ENCODE results near the gene PDCD5. TPM values are rescaled to one million over a fixed set of nuclear protein-coding genes. Genes with fewer than 3 reads are reported as not detected.

Gene PDCD5
- polyA plus RNA-seq, 1 of the 3 experiments (the other 2 are of a cell fraction) = 188 TPM

DNA sequence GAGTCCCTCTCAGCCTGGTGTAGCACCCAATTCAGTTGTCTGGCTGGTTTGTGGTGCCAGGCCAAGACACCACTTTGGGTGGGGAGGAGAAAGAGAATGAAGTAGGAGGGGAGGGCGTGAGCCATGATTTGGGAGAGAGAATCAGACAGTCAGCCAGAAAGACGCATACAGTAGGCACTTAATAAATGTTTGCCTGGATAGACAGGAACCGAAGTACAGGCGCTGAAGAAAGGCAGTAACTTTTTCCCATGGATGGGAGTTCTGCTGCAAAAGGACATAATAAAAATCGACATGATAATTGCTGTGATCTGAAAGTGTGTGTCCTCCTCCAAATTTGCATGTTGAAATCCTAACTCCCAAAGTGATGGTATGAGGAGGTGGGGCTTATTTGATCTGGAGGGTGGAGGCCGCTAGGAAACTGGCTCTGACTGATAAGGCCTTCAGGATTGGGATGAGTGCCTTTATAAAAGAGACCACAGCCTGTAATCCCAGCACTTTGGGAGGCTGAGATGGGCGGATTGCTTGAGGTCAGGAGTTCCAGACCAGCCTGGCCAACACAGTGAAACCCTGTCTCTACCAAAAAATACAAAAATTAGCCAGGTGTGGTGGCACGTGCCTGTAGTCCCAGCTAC, 38.4 kb upstream of the PDCD5 start:
- Histone ChIP-seq H3K9ac (no peak overlapping the region), H3F3A (replicated peaks; ENCODE audit: insufficient read depth) (no peaks in the 10 kb centered on the region), H3K36me3 (replicated peaks in 1 of 2; ENCODE audit: control insufficient read depth in 1 of 2, insufficient read depth in 2 of 2, low read length in 1 of 2) (no peaks in the 10 kb centered on the region), H3K4me3 (ENCODE audit: low read depth in 2 of 2, low read length in 1 of 2) (no peak overlapping the region), H3K9me3 (no peaks in the 10 kb centered on the region), H3K27ac (ENCODE audit: low read depth in 2 of 2, low read length in 1 of 2) (no peak overlapping the region), H3K4me2 (no peak overlapping the region), H3K79me2 (ENCODE audit: insufficient read depth) (no peaks in the 10 kb centered on the region), H3K27me3 (ENCODE audit: insufficient read depth) (no peaks in the 10 kb centered on the region; the same call in 1 of the 2 replicates), H4K20me1 (ENCODE audit: insufficient read depth) (no peaks in the 10 kb centered on the region), H3K4me1 (ENCODE audit: control insufficient read depth in 1 of 2, insufficient read depth in 2 of 2, low read depth in 1 of 2, low read length in 1 of 2) (no peaks in the 10 kb centered on the region), H3K9me2 (no peaks in the 10 kb centered on the region), H2AFZ (ENCODE audit: low read depth) (no peak overlapping the region)
- WGBS (ENCODE audit: low lambda C conversion rate) = 39% methylated on average over 8 of the region's 8 CpGs
- TF ChIP-seq RXRA (IDR thresholded peaks at IDR 0.05; ENCODE audit: borderline replicate concordance, low read depth) (no peak), MXI1 (IDR thresholded peaks at IDR 0.05; ENCODE audit: low read depth, low read length) (no peak), FOXM1 (IDR thresholded peaks at IDR 0.05; ENCODE audit: low read depth) (no peak), CHD2 (IDR thresholded peaks at IDR 0.05; ENCODE audit: low read length, partially characterized antibody) (no peak), GABPA (IDR thresholded peaks at IDR 0.05; ENCODE audit: low read depth) (no peak), TCF12 (IDR thresholded peaks at IDR 0.05) (no peak)
- TF ChIP-seq, protein P1, sequence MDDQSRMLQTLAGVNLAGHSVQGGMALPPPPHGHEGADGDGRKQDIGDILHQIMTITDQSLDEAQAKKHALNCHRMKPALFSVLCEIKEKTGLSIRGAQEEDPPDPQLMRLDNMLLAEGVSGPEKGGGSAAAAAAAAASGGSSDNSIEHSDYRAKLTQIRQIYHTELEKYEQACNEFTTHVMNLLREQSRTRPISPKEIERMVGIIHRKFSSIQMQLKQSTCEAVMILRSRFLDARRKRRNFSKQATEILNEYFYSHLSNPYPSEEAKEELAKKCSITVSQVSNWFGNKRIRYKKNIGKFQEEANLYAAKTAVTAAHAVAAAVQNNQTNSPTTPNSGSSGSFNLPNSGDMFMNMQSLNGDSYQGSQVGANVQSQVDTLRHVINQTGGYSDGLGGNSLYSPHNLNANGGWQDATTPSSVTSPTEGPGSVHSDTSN (IDR thresholded peaks at IDR 0.05) = no peak
- TF ChIP-seq, protein P2, sequence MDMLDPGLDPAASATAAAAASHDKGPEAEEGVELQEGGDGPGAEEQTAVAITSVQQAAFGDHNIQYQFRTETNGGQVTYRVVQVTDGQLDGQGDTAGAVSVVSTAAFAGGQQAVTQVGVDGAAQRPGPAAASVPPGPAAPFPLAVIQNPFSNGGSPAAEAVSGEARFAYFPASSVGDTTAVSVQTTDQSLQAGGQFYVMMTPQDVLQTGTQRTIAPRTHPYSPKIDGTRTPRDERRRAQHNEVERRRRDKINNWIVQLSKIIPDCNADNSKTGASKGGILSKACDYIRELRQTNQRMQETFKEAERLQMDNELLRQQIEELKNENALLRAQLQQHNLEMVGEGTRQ (IDR thresholded peaks at IDR 0.05; ENCODE audit: borderline replicate concordance, low read depth, low read length) = no peak
- TF ChIP-seq, protein P3, sequence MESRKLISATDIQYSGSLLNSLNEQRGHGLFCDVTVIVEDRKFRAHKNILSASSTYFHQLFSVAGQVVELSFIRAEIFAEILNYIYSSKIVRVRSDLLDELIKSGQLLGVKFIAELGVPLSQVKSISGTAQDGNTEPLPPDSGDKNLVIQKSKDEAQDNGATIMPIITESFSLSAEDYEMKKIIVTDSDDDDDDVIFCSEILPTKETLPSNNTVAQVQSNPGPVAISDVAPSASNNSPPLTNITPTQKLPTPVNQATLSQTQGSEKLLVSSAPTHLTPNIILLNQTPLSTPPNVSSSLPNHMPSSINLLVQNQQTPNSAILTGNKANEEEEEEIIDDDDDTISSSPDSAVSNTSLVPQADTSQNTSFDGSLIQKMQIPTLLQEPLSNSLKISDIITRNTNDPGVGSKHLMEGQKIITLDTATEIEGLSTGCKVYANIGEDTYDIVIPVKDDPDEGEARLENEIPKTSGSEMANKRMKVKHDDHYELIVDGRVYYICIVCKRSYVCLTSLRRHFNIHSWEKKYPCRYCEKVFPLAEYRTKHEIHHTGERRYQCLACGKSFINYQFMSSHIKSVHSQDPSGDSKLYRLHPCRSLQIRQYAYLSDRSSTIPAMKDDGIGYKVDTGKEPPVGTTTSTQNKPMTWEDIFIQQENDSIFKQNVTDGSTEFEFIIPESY (IDR thresholded peaks at IDR 0.05; ENCODE audit: borderline replicate concordance, low read depth) = no peak
- ChIA-PET CTCF (no interaction called here), POLR2A (no interaction called here)
- DNase-seq = no peak

DNA sequence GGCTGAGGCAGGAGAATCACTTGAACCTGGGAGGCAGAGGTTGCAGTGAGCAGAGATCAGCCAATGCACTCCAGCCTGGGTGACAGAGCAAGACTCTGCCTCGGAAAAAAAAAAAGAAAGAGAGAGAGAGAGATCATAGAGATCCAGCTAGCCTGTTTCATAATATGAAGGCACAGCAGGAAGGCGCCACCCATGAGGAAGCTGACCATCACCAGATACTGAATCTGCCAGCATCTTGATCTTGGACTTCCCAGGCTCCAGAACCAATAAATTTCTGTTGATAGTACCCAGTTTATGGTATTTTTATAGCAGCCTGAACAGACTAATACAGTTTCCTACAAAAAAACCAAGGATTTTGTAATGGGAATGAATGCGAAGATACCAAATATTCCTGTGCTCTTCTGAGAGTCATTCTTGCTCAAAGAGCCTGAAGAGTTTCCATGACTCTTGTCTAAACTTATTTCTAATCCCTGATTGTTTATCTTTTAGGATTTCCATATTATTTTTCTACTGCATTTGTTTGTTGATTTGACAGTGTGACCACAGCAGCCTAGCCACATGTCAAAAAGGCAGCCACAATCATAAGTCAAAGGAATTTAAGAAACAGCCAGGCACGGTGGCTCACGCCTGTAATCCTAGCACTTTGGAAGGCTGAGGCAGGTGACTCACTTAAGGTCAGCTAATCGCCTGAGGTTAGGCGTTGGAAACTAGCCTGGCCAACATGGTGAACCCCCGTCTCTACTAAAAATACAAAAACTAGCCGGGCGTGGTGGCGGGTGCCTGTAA, 37.7 kb upstream of the PDCD5 start:
- Histone ChIP-seq H3K27me3 (ENCODE audit: insufficient read depth) (no peaks in the 10 kb centered on the region), H3K27ac (ENCODE audit: low read depth in 2 of 2, low read length in 1 of 2) (no peak overlapping the region), H4K20me1 (ENCODE audit: insufficient read depth) (no peaks in the 10 kb centered on the region), H3K9me2 (no peaks in the 10 kb centered on the region), H3K9me3 (no peaks in the 10 kb centered on the region), H3K4me1 (ENCODE audit: control insufficient read depth in 1 of 2, insufficient read depth in 2 of 2, low read depth in 1 of 2, low read length in 1 of 2) (no peaks in the 10 kb centered on the region), H3K4me3 (ENCODE audit: low read depth in 2 of 2, low read length in 1 of 2) (no peak overlapping the region), H2AFZ (ENCODE audit: low read depth) (no peak overlapping the region), H3K4me2 (no peak overlapping the region), H3K9ac (no peak overlapping the region), H3F3A (replicated peaks; ENCODE audit: insufficient read depth) (no peaks in the 10 kb centered on the region), H3K79me2 (ENCODE audit: insufficient read depth) (no peaks in the 10 kb centered on the region), H3K36me3 (replicated peaks in 1 of 2; ENCODE audit: control insufficient read depth in 1 of 2, insufficient read depth in 2 of 2, low read length in 1 of 2) (no peaks in the 10 kb centered on the region)
- no peak for DNase-seq
- CTCF ChIA-PET = no interaction called here
- POLR2A ChIA-PET = no interaction called here
- 64% methylated on average over 11 of the region's 11 CpGs for WGBS (ENCODE audit: low lambda C conversion rate)
- TF ChIP-seq, protein P1 (IDR thresholded peaks at IDR 0.05) = no peak
- TF ChIP-seq, protein P2 (IDR thresholded peaks at IDR 0.05; ENCODE audit: borderline replicate concordance, low read depth, low read length) = no peak
- TF ChIP-seq TAF1 (IDR thresholded peaks at IDR 0.05; ENCODE audit: borderline replicate concordance, low read depth, low read length) (no peak), MXI1 (IDR thresholded peaks at IDR 0.05; ENCODE audit: low read depth, low read length) (no peak), FOXJ3 (CRISPR knock-in tag; IDR thresholded peaks at IDR 0.05) (no peak)
- TF ChIP-seq, protein P4, sequence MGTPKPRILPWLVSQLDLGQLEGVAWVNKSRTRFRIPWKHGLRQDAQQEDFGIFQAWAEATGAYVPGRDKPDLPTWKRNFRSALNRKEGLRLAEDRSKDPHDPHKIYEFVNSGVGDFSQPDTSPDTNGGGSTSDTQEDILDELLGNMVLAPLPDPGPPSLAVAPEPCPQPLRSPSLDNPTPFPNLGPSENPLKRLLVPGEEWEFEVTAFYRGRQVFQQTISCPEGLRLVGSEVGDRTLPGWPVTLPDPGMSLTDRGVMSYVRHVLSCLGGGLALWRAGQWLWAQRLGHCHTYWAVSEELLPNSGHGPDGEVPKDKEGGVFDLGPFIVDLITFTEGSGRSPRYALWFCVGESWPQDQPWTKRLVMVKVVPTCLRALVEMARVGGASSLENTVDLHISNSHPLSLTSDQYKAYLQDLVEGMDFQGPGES (IDR thresholded peaks at IDR 0.05; ENCODE audit: low read depth, low read length) = no peak
- TF ChIP-seq, protein P5, sequence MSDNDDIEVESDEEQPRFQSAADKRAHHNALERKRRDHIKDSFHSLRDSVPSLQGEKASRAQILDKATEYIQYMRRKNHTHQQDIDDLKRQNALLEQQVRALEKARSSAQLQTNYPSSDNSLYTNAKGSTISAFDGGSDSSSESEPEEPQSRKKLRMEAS (IDR thresholded peaks at IDR 0.05; ENCODE audit: low read depth) = no peak
